Ascending aorta (tissue), 2 donors: ENCODE measurements around the gene HOXB13. TPM values are rescaled to one million over a fixed set of nuclear protein-coding genes. Genes with fewer than 3 reads are reported as not detected.

Experiments used
- DNase-seq, 2 donors: peaks; one replicate each; pipeline ENCODE4 v3.0.0-alpha.2; 2019; ENCODE audit warnings: low spot score in 2 of 2
- H3K27ac ChIP-seq, 2 donors: fragments of 200-600 bp; sonication (generic); one replicate each; pipeline ENCODE4 v1.5.1; 2016 to 2017; ENCODE audit warnings: mild to moderate bottlenecking in 1 of 2
- H3K27me3 ChIP-seq: fragments of 200-600 bp; sonication (generic); one replicate; pipeline ENCODE4 v1.5.1; 2017
- H3K36me3 ChIP-seq, 2 donors: fragments of 200-600 bp; sonication (generic); one replicate each; pipeline ENCODE4 v1.5.1; 2016
- H3K4me1 ChIP-seq, 2 donors: fragments of 200-600 bp; sonication (generic); one replicate each; pipeline ENCODE4 v1.5.1; 2016 to 2017; ENCODE audit warnings: mild to moderate bottlenecking in 1 of 2
- H3K4me3 ChIP-seq, 2 donors: fragments of 200-600 bp; sonication (generic); one replicate each; pipeline ENCODE4 v1.5.1; 2016 to 2017; ENCODE audit warnings: mild to moderate bottlenecking in 1 of 2
- H3K9me3 ChIP-seq, 2 donors: fragments of 200-600 bp; sonication (generic); one replicate each; pipeline ENCODE4 v1.5.1; 2016
- CTCF ChIP-seq, 3 experiments: fragments of 200-600 bp in 2 of 3; fragments of 450-650 bp in 1 of 3; sonication (generic) in 2 of 3; IDR thresholded peaks; one replicate each; pipeline ENCODE4 v1.5.1; 2016 to 2019; ENCODE audit warnings: antibody characterized with exemption in 3 of 3, mild to moderate bottlenecking in 1 of 3, moderate library complexity in 1 of 3
- intact Hi-C: fragments of 100-400 bp; cut with DNase I; formaldehyde crosslinking; loops from one replicate; pipeline ENCODE4 v1.15.1; 2023
- total RNA-seq: library from RNA; depleted of rRNA; stranded (reverse); fragments of >200 nt; gene quantifications from one replicate; pipeline ENCODE4 v1.1.0, GENCODE V29; 2016

HOXB13 gene
- total RNA-seq, 1 donor from 2014 or later: not detected

GRCh38 chr17:48704361-48705248 is 23.9 kb downstream of the HOXB13 start:
- intact Hi-C loops: no loop called here
- Histone ChIP-seq H3K4me1 (no peaks in the 10 kb centered on the region), H3K27me3 (no peaks in the 10 kb centered on the region), H3K27ac (no peak overlapping the region), H3K4me3 (no peak overlapping the region), H3K9me3 (no peaks in the 10 kb centered on the region), H3K36me3 (no peaks in the 10 kb centered on the region)
- DNase-seq: no peak
- TF ChIP-seq CTCF (IDR thresholded peaks at IDR 0.05): no peak

- Histone ChIP-seq H3K9me3 (no peaks in the 10 kb centered on the region), H3K27ac (no peak overlapping the region), H3K27me3 (no peaks in the 10 kb centered on the region), H3K36me3 (no peaks in the 10 kb centered on the region), H3K4me1 (no peaks in the 10 kb centered on the region), H3K4me3 (no peak overlapping the region)
- no peak for DNase-seq
- TF ChIP-seq CTCF (IDR thresholded peaks at IDR 0.05): no peak
- intact Hi-C loops: no loop called here
Observed at GRCh38 chr17:48701864-48702532, 26.6 kb downstream of the HOXB13 start.

GRCh38 chr17:48693178-48693577 is 35.4 kb downstream of the HOXB13 start:
- TF ChIP-seq CTCF (IDR thresholded peaks at IDR 0.05): no peak
- DNase-seq: no peak
- Histone ChIP-seq H3K27ac (no peak overlapping the region), H3K4me1 (no peaks in the 10 kb centered on the region), H3K36me3 (no peaks in the 10 kb centered on the region), H3K4me3 (no peak overlapping the region), H3K9me3 (no peaks in the 10 kb centered on the region), H3K27me3 (no peaks in the 10 kb centered on the region)
- intact Hi-C loops: no loop called here

- intact Hi-C loops: no loop called here
- Histone ChIP-seq H3K4me3 (no peak overlapping the region), H3K4me1 (no peaks in the 10 kb centered on the region), H3K36me3 (no peaks in the 10 kb centered on the region), H3K27me3 (no peaks in the 10 kb centered on the region), H3K27ac (no peak overlapping the region), H3K9me3 (no peaks in the 10 kb centered on the region)
- TF ChIP-seq CTCF (IDR thresholded peaks at IDR 0.05): no peak
- DNase-seq: no peak
Observed at GRCh38 chr17:48692049-48692448, 36.5 kb downstream of the HOXB13 start.

GRCh38 chr17:48690655-48691054 is 37.9 kb downstream of the HOXB13 start:
- intact Hi-C loops: no loop called here
- no peak for DNase-seq
- no peaks in the 10 kb centered on the region for H3K36me3 ChIP-seq
- H3K4me3 ChIP-seq: no peak overlapping the region
- H3K9me3 ChIP-seq: no peaks in the 10 kb centered on the region
- no peak for TF ChIP-seq CTCF (IDR thresholded peaks at IDR 0.05)
- no peaks in the 10 kb centered on the region for H3K27me3 ChIP-seq
- no peaks in the 10 kb centered on the region for H3K4me1 ChIP-seq
- H3K27ac ChIP-seq: no peak overlapping the region
